ENCODE measurements around the gene MS4A1.

MS4A1 gene

DNA sequence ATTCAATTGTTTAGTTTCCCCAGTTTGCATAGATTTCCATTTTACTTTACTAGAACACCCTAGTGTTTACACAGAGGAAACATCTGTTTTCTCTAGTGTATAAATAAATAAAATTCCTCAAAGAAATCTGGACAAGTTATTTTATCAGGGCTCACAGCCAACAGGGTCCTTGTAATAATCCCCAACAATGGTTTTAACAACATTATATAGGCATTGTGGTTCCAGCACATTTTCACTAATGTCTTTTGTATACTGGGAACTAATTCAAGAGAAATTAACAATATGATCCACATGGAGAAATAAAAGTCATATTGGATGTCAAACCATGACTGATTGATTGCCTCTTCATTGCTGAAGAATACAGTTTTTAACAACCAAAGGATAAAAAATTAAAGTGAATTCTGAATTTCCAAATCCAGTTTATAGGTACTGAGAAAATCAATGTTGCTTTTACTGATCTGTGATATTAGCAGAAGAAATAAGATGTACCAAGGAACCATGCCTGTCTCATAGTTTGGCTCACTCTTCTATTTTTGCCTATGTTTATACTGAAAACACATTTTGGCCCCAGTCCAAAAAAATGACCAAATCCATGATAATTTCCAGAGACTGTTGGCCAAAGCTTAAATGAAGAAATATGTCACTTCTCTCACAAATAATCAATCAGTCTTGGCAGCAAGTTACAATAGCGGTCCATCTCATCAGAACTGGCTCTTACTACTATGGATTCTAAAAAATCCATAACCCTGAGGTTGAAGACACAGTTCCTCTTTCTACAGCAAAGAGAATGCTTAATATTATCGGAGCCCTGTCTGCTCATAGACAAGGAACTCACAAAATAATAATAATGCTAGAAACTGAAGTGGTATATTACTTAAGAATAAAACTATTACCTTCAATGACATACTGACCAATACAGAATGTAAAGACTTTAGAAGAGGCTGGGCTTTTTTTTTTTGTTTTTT, 58.1 kb downstream of the MS4A1 start:
- Histone ChIP-seq H3K36me3 (ENCODE audit: control insufficient read depth, insufficient read depth, low read length) (no peaks in the 10 kb centered on the region), H3K4me3 (replicated peaks; ENCODE audit: low read depth, low read length) (no peak overlapping the region), H3K27me3 (replicated peaks; ENCODE audit: control insufficient read depth, insufficient read depth, low read length) (no peaks in the 10 kb centered on the region)
- DNase-seq (ENCODE audit: extremely low read depth, insufficient read length): no peak
- TF ChIP-seq CTCF (IDR thresholded peaks at IDR 0.05; ENCODE audit: insufficient read depth, low read length, poor library complexity, severe bottlenecking): no peak

DNA sequence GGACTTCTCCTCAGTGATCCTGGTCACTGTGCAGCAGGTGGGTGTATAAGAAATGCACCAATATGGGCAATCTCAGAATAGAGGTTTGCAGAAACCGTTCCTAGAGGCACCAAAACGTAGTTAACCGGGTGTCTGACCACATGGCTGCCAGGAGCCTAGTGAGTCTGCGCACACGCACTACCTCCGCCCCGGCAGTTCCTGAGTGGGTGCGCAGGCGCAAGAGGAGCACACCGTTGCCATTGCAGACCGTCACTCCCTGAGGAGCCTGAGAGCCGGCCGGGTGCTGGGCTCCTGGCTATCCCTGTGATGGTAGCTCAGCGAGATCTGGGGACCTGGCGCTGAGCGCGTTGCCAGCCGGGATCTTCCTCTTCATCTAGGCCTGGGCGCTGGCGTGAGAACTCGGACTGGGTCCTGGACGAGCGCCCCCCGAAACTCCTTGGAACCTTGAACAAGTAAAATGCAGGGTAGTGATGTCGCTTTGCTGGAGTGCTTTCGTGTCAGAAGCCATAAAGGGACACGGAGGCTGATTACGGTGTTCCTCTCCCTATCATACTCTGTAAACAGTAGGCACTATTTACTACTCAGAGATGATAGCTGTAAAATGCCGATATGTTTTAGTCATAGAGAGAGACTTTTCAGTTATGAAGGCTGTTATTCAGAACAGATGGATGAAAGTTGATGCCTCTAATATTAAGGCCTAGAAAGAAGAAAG, 59.7 kb downstream of the MS4A1 start, which contains the start of gene MS4A13:
Gene MS4A13 (plus strand): TSS at position 249 of the 712 bp plus-strand sequence. CDS start 2,692 bp downstream, outside the sequence.
- no peak for TF ChIP-seq CTCF (IDR thresholded peaks at IDR 0.05; ENCODE audit: insufficient read depth, low read length, poor library complexity, severe bottlenecking)
- Histone ChIP-seq H3K36me3 (ENCODE audit: control insufficient read depth, insufficient read depth, low read length) (no peaks in the 10 kb centered on the region), H3K27me3 (replicated peaks; ENCODE audit: control insufficient read depth, insufficient read depth, low read length) (no peaks in the 10 kb centered on the region), H3K4me3 (replicated peaks; ENCODE audit: low read depth, low read length) (no peak within 1 kb of the TSS)
- DNase-seq (ENCODE audit: extremely low read depth, insufficient read length): no peak

All from GM06990 (cell line).